Measurements from ENCODE around the gene L3MBTL4. TPM values are rescaled to one million over a fixed set of nuclear protein-coding genes. Genes with fewer than 3 reads are reported as not detected.

The L3MBTL4 gene
- total RNA-seq, 2 donors from 2014 or later: 0.27 to 5.3 TPM

- no peaks in the 10 kb centered on the region for H3K4me1 ChIP-seq (ENCODE audit: control insufficient read depth in 1 of 2, low read depth in 2 of 2)
- H3K9me3 ChIP-seq: no peaks in the 10 kb centered on the region
- no peak for TF ChIP-seq CTCF (IDR thresholded peaks at IDR 0.05)
- ATAC-seq (ENCODE audit: insufficient number of reproducible peaks, low FRiP score, low read depth) (no peak), DNase-seq (ENCODE audit: low spot score) (no peak)
- H3K27me3 ChIP-seq (replicated peaks; ENCODE audit: insufficient read depth): no peaks in the 10 kb centered on the region
- H3K4me3 ChIP-seq: no peak overlapping the region
- no peaks in the 10 kb centered on the region for H3K36me3 ChIP-seq
- H3K27ac ChIP-seq: no peak overlapping the region
Measured at GRCh38 chr18:5914951-5915350, 499.8 kb downstream of the L3MBTL4 start.

DNA sequence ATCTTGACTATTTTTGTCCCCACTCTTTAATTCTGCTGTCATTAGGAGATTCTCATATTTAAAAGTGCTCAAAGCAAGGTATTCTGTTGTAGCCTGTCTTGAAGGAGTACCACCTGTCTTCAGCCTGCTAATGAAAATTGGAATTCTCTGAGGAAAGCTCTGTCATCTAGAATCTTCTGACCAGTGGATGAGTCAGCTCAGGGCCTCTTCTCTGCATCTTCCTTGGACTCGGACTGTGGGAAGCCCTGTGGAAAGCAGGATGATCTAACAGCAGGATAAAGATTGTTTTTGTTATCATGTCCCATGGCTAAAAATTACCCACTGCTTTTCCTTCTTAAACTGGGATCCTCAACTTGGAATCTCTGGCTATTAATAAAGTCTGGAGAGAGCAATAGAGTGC, 500.7 kb downstream of the L3MBTL4 start:
- no peaks in the 10 kb centered on the region for H3K27me3 ChIP-seq (replicated peaks; ENCODE audit: insufficient read depth)
- DNase-seq (ENCODE audit: low spot score): no peak
- ATAC-seq (ENCODE audit: insufficient number of reproducible peaks, low FRiP score, low read depth): no peak

DNA sequence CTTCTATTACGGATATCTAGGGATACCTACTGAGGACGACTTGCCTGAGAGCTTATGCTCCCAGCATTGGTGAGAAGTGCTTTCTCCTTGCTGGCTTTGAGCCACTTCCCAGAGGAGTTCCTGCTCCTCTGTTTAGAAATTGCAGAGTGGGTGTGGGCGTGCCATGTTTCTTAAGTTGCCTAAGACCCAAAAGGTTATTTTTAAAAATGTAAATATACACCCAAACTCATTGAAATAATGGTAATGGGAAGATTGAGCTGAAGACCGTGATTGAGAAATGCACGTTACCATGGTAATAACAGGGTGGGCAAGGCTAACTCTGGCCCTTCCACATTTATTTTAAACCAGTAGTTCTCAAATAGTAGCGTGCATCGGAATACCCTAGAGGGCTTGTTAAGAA, 502.1 kb downstream of the L3MBTL4 start:
- H3K36me3 ChIP-seq: no peaks in the 10 kb centered on the region
- H3K27me3 ChIP-seq (replicated peaks; ENCODE audit: insufficient read depth): no peaks in the 10 kb centered on the region
- no peaks in the 10 kb centered on the region for H3K4me1 ChIP-seq (ENCODE audit: control insufficient read depth in 1 of 2, low read depth in 2 of 2)
- no peak overlapping the region for H3K4me3 ChIP-seq
- TF ChIP-seq CTCF (IDR thresholded peaks at IDR 0.05): no peak
- H3K9me3 ChIP-seq: no peaks in the 10 kb centered on the region
- DNase-seq (ENCODE audit: low spot score): no peak
- no peak overlapping the region for H3K27ac ChIP-seq
- ATAC-seq (ENCODE audit: insufficient number of reproducible peaks, low FRiP score, low read depth): no peak

More for the DNA sequence above, 500.7 kb downstream of the L3MBTL4 start:
- no peaks in the 10 kb centered on the region for H3K9me3 ChIP-seq
- TF ChIP-seq CTCF (IDR thresholded peaks at IDR 0.05): no peak
- H3K27ac ChIP-seq: no peak overlapping the region
- H3K4me1 ChIP-seq (ENCODE audit: control insufficient read depth in 1 of 2, low read depth in 2 of 2): no peaks in the 10 kb centered on the region
- H3K4me3 ChIP-seq: no peak overlapping the region
- H3K36me3 ChIP-seq: no peaks in the 10 kb centered on the region

DNA sequence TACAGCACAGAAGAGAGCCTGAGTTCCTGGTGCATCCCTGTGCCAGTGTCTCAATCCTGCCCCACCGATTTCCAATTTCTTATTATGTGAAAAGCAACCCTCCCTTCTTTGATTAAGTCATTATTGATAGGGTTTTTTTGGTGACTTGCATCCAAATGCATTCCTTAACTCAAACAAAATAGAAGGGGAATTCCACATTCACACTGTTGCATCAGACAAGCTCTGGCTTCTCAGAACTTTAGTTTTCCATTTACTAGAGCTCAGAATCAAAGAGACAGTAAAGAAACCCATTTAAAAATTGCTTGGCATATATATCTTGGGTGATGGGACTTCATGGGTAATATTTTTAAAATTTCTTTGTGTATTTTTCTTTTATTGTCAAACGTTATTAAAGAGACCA, 505.6 kb downstream of the L3MBTL4 start:
- ATAC-seq (ENCODE audit: insufficient number of reproducible peaks, low FRiP score, low read depth) (no peak), DNase-seq (ENCODE audit: low spot score) (no peak)
- Histone ChIP-seq H3K9me3 (no peaks in the 10 kb centered on the region), H3K4me1 (ENCODE audit: control insufficient read depth in 1 of 2, low read depth in 2 of 2) (no peaks in the 10 kb centered on the region), H3K36me3 (no peaks in the 10 kb centered on the region), H3K4me3 (no peak overlapping the region), H3K27ac (no peak overlapping the region), H3K27me3 (replicated peaks; ENCODE audit: insufficient read depth) (no peaks in the 10 kb centered on the region)
- TF ChIP-seq CTCF (IDR thresholded peaks at IDR 0.05): no peak
